GM19467 (cell line): ENCODE measurements around the gene CHERP.
"Not testable (repeated sequence)": the region's sequence is repeated elsewhere in the genome, so short reads cannot be mapped to it uniquely, and the experiment has no call there.

Experiments used
- ATAC-seq: cut with Tn5 transposase; IDR thresholded peaks from one replicate; pipeline ENCODE4 v1.9.1; 2021; ENCODE audit warnings: mild to moderate bottlenecking, moderate library complexity; ENCODE audit not compliant: unreplicated experiment

Gene CHERP

DNA sequence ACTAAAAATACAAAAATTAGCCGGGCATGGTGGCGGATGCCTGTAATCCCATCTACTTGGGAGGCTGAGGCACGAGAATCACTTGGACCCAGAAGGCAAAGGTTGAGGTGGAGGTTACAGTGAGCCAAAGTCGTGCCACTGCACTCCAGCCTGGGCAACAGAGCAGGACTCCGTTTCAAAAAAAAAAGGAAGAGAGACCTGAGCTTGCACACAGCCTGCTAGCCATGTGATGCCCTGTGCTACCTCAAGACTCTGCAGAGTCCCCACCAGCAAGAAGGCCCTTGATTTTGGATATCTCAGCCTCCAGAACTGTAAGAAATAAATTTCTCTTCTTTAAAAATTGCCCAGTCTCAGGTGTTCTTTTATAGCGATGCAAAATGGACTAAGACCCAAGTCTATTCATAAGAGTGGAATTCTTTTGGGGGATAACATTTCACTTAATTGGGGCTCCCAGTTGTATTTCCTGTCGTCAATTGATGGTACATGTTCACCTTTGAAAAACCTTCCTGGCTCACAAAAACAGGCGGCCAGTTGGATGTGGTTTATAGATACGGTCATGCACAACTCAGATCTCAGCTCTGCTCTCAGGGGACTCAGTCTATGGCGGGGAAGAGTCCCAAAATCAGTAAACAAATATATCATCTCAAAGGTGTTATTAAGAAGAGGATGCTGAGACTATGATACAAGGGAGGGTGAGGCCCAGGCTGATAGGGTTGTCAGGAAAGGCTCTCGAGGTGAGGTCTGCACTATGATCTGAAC is 2.4 kb upstream of the CHERP start:
- no peak for ATAC-seq

DNA sequence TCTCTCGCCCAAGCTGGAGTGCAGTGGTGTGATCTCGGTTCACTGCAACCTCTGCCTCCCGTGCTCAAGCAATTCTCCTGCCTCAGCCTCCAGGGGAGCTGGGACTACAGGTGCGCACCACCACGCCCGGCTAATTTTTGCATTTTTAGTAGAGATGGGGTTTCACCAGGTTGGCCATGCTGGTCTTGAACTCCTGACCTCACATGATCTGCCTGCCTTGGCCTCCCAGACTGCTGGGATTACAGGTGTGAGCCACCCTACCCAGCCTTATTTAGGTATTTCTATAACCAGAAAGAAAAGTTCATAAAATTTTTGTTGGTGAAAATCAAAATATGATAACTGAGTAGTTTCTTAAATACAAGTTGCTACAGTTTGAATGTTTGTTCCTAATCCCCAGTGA is 1.5 kb upstream of the CHERP start:
- not testable (repeated sequence) for ATAC-seq

GRCh38 chr19:16542910-16543472 is 754 bp upstream of the CHERP start:
- ATAC-seq = no peak

DNA sequence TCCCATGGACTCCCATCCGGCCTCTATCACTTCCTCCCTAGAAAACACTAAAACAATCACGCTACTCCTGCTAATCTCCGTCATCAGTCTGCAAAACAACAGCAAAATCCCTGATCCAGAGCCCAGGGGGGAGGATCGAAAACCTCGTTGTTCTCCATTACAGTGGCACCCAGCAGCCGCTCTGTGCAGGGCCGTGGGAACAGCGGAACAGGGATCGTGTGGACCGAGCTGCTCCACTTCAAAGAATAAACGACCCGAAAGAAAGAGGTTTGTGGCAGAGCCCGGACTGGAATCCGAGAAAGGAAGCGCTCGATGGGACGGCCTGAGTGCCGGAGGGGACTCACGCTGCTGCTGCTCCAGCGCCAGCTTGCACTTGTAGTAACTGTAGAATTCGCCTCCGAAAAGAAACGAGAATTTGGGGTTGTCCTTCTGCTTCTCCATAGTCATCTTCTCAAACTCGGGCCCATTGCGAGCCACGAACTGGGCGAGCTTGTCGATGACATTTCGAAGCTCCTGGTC is 652 bp downstream of the CHERP start:
- no peak for ATAC-seq

DNA sequence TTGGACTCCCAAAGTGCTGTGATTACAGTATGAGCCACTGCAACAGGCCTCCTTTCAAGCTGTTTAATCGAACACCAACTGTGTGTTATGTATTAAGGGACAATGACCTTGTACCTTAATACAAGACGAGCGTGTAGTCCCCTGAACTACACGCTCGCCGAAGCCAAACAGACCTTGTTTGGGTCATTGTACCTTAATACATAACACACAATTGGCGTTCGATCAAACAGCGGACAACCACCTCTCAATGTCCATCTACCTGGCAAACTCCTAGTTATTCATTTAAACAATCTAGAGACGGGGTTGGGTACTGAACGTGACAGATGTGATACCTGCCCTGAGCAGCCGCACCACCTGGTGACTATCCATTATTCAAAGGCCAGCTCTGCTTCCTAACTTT is 1.3 kb downstream of the CHERP start:
- ATAC-seq = no peak

DNA sequence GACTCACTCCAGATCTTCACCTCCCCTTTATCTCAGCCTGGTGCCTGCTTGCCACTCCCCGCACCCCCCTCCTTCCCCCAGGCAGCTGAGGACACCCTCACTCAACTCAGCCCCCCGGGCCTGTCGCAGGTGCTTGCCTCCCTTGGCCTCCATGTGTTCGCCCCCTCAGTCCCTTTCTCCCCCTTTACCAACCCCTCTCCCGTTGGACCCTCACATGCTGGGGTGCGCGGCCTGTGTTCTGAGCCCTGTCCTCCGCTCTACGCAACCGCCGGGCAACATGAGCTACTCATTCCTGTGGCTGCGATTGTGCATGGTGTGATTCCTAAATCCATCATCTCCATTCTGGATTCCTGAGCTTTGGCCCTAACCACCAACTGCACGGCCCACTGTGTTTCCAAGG is 5.1 kb downstream of the CHERP start:
- ATAC-seq = no peak

DNA sequence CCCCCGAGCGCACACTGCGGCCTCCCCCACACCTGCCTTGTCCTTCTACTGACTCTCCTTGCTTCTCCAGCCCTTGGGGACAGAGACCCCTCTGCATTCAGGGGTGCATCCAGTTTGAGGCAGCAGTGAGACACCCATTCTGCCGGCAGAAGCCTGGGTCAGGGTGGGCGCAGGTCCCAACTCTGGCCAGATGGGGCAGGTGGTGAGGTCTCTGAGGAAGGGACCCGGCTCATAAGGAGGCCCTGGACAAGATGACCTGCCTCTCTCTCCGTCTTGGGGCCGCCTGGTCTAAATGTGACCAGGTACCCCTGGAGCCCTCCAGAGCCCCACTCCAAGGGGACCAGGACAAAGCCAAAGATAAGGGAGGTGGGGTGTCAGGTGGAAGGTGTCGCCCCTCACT is 6.1 kb downstream of the CHERP start:
- ATAC-seq = no peak

DNA sequence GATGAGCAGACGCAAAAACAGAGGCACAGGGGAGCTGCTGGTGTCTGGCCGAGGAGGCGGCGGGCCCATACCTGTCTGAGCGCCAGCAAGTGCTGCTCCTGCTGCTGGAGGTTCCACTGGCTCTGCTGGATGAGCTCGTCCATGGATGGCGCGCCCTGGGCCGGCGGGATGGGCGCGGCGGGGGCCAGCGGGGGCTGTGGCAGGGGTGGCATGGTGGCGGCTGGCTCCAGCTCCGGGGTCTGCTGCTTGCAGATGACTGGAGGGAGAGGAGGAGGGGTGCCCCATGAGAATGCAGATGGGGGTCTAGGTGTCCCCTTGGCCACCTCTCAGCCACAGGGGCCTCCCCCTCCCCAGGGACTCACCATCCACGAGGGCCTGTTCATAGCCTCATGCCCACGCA is 6.9 kb downstream of the CHERP start:
- ATAC-seq = no peak

DNA sequence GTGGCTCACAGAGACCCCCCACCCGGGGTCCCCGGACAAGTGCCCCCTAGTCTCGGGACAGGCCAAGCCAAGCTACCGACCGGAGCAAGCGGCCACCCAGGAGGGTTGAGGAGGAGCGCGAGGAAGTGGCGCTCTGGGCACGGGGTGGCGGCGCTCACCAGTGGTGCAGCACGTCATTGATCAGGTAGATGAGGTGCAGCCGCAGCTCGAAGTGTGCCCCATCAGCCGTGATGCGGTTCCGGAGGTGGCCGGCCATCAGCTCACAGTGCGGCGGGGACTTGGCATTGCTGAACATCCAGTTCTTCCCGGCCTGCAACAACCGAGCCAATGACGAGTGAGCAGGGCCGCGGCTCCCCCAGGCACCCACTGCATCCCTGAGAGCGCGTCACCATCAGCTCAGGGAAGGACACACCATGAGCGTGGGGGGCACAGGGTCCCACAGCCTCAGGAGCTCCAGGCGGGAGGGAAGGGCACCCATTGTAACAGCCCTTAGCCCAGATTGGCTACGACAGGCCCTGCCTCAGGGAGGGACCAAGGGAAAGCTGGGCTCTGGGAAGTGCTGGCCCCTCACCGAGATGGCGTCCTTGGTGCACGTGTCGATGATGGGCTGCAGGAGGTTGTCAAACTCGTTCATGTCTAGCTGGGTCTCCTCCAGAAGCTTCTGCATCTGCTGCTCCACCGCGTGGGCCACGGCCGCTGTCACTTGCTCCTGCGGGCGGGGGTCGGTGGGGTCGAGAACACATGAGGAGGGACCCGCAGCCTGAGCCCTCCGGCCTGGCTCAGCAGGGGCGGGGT is 9.6 kb downstream of the CHERP start:
- no peak for ATAC-seq

DNA sequence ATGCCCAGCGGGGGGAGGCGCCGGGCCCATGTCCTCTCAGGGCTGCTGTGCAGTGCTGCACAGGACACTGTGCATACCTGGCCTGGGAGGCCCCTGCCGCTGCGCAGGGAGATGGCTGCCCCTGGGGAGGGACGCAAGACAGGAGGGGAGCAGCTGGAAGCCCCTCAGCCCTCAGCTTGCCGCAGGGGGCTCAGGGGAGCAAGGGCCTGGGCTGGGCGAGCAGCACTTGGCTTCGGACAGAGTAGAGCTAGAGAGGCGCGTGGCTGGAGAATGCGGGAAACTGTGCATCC is 10.9 kb downstream of the CHERP start:
- ATAC-seq = no peak

DNA sequence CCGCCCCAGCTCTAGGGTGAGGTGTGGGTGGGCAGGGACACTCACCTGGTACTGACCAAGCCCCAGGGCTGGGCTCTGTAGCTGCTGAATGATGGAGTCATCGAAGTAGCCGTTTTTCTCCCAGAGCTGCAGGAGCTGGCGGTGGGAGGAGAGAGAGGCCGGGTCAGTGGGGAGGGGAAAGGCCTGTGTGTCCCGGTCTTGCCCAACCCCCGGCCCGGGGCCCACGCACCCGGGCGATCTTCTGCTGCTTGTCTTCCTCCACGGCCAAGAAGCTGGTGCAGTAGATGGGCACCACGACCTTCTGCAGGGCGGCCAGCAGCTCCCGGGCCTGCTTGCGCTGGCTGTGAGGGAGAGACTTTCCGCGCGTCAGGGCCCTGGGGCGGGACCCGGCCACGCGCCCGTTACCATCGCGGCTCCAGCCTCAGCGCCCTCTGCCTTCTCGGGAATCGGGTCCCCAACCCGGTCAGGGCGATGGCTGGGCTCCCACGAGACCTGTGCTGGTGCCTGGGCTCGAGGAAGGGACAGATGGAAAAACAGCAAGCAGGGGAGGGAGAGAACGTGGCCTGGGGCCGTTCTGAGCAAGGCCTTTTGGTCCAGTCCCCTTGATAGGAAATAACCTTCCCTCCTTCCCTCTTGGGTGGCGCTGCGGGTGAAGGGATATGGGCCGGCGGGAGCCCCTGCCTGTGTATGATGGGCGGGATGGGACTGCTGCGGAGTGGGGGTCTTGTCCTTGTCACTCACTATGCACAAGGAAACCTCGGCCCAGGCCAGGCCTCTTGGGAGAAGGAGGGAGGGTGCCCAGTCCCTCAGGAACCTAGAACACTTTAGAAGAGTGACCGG is 11.5 kb downstream of the CHERP start:
- no peak for ATAC-seq

- ATAC-seq = no peak
Measured at GRCh38 chr19:16529466-16530144, 12.6 kb downstream of the CHERP start.

DNA sequence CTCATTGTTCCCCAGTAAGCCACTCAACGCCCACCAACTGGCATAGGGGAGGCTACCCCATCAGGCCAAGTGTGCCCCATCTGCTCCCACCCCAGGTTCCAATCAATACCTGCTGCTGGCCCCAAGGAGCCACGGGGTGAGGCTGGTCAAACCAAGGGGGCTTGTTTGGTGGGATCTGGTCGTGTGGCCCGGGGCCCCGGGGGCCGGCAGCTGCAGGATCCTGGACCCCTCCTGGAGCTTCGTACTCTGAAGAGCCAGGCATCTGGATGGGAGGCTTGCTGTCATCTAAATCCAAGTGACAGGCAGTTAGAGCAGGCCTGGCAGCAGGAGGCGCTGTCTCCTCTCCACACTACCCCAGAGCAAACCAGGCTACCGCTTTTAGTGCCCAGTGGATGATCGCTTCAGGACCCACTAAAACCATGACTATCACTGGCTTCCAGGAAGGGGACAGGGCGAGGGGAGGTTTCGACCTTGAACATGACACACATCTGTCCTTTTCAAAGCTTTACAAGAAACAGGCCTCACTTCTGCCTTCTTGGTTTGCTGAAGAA is 14.2 kb downstream of the CHERP start:
- ATAC-seq = no peak

- ATAC-seq = no peak
Measured at GRCh38 chr19:16527334-16527935, 14.8 kb downstream of the CHERP start.

- ATAC-seq = no peak
Measured at GRCh38 chr19:16525751-16526481, 16.3 kb downstream of the CHERP start.

- ATAC-seq = no peak
Measured at GRCh38 chr19:16524991-16525734, 17.1 kb downstream of the CHERP start.

DNA sequence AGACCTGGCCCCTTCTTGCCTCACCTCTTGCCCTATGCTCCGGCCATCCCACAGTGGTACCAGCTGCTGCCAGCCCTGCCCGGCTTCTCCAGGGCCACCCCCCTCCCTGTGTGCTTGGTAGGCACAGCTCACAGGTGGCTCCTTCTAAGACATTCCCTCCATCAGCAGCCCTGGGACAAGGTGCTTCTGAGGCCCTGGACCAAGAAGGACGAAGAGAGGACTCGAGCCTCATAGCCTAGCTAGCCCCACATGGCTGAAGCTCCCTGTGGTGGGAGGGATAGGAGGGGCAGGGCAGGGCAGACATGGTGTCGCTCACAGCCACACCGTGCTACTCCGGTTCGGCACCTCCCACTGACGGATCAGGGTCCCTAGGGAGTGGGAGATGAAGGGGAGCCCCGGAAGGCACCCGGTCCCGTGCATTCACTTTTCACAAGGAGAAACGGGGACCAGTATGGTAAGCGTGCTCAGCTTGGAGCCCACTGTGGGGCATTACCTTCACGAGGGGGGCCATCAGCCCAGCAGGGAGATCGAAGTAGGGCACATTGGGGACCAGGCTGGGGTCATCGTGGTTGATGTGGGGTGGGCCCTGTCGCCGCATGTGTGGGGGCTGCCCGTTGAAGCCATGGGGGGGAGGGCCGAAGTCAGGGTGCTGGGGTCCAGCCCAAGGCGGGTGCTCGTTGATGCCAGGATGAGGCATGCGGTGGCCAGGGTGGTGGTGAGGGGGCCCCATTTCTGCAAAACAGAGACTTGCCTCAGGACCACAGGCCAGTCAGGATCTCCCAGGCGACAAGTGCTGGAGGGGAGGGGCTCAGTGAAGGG is 19.5 kb downstream of the CHERP start:
- ATAC-seq = no peak
